SW480 (cell line): ENCODE results near the gene SPTLC3.

ENCODE experiments used
- DNase-seq: peaks from one replicate; pipeline ENCODE4 v3.0.0-alpha.2; 2016; ENCODE audit warnings: low spot score

The SPTLC3 gene

DNA sequence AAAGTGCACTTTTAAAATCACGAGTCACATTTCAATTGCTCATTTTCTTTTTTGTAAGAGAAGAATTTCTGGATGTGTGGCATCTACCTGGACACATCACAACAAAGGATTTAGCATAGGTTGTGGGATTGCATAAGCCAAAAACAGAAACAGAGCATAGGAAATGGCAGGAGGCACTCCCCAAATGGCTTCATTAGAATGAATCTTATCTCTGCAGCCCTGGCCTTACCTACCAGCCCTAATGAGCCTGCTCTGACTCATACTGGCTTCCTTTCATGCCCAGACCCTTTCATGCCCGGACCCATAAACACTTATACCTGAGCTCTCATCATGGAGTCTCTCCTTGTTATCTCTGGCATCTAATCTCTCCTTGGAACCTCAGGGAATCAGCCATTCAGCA lies 23.9 kb upstream of the SPTLC3 start:
- peak; percentile 59 for DNase-seq

DNA sequence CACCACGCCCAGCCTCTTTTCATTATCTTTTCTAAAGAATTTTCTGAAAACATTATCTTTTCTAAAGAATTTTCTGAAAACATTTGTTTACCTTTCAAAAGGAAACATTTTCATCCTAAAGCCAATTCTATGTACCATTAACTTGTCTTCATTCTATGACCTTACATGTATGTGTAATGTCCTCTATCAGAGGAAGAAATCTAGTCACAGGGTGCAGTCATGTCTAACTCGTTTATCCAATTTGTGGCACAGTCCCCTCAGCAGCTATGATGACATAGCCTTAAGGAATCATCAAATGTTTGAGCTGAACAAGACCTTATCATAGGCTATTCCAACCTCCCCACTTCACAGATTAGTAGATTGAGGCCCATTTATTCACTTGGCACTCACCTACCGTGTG lies 21.5 kb upstream of the SPTLC3 start:
- DNase-seq: no peak

DNA sequence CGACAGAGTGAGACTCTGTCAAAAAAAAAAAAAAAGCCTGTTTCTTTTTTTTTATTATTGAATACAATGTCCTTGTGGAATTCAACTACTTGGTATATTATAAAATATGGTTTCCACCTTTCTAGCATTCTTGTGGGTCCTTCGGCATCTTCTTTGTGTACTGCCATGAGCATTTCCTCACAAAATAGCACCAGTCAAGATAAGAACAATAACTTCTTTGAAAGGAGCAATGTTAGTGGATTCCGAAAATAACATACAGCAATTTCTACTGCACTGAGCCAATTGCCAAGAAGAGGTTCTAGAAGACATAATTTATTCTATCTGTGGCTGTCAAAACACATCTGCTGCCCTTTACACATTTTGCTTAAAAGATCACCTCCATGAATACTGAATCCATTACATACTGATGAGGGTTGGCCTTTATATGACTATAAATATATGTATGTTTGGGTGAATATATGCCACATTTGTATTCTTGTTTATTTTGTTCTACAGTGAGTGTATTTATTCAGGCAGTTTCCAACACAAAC lies 19.1 kb upstream of the SPTLC3 start:
- DNase-seq: no peak

DNA sequence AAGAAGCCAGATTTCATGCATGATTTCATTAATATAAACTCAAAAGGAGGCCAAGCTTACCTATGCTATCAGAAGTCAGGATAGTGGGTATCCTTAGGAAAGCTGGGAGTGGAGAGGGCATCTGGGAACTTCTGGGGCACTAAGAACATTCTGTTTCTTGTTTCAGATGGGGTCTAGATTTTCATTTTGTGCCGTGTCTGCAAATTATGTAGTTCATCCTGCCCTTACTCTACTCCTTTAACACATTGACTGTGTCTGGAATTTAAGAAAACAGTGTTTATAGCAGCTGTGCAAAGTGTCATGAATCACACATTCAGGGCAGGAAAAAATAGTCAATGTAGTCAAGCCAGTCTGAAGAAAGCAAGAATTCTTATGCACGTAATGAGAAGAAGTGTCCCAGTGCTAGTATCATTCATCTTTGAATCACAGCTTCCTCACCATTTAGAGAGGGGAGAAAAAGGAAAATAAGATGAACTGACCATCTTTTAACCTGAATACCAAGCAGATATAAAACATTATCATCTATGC lies 11.6 kb upstream of the SPTLC3 start:
- no peak for DNase-seq

DNA sequence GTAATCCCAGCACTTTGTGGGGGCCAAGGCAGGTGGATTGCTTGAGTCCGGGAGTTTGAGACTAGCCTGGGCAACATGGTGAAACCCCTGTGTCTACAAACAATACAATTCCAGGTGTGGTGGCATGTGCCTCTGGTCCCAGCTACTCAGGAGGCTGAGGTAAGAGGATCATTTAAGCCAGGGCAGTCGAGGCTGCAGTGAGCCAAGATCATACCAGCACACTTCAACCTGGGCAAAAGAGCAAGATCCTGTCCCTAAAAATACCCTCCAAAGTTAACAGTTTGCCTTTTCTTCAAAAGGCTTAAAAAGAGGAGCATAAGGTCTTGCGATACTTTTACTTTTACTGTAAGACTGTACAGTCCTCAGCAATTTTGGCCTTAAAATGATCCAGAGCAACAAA lies 10.7 kb upstream of the SPTLC3 start:
- DNase-seq: no peak

DNA sequence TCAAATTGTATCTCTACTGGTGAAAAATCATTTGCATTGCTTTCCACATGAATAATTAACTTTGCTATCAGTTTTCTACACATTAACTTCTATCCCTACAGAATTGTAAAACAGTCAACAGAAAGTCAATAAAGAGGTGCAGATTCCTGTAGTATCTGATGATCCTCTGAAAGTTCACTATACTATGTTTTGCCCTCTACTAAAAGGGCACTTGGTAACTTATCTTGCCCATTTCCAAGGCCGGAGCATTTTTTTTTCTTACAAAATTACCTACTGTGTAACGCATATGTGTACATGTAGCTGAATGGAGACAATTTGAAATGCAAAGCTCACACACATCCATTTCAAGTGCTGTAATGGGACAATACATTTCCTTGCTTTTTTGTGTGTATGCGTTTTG lies 9.6 kb upstream of the SPTLC3 start:
- DNase-seq: no peak

DNA sequence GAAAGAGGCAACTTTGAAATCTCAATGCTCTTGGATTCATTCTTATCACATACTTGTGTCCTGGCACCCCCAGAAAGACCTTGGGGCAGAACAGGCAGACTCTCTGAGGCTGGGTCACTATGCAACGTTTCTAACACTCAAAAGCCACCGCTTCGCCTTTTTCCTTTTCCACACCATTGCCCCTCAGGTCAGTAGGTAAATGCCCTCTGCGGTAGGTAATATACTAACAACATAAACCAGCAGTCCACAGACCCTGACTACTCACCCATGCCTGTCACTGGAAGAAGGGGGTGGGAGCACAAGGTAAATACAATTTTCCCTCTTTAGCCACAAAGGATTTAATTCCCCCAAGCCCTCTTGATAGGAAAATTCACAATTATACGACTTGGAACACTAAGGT lies 6.5 kb upstream of the SPTLC3 start:
- no peak for DNase-seq

DNA sequence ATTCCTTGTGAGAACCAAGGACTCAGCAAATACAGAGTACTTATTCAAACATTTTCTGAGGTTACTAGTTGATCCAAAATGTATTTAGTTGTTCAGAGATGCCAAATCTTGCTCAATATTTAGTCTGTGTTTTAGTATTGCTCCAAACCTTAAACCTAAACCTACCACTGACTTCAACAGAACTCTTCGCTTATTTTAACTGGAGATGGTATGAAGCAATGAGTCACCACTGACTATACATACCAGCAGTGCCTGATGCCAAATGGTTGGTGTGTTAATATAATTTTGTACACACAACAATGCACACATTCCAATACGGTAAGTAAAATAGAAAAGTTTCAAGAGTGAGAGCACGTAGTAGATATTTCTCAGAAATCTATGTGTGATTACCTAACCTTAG lies 1.9 kb upstream of the SPTLC3 start:
- no peak for DNase-seq

DNA sequence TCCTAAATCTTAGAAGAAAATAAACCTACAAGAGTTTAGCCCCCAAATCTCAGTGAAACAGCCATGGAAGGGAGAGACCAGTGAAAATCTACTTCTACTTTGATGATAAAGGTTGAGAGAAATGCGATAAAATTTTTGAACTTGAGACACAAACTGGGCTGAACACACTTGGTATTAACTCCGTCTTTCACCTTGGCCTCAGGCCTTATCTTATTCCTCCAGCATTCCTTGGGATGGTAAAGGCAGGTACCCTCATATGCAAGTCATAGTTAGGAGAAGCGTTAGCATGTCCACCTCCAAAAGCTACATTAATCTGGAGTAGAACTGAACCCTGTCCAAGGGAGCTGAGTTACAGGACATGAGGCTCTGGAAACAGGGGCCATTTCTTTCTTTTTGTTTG lies 1.2 kb upstream of the SPTLC3 start:
- no peak for DNase-seq

DNA sequence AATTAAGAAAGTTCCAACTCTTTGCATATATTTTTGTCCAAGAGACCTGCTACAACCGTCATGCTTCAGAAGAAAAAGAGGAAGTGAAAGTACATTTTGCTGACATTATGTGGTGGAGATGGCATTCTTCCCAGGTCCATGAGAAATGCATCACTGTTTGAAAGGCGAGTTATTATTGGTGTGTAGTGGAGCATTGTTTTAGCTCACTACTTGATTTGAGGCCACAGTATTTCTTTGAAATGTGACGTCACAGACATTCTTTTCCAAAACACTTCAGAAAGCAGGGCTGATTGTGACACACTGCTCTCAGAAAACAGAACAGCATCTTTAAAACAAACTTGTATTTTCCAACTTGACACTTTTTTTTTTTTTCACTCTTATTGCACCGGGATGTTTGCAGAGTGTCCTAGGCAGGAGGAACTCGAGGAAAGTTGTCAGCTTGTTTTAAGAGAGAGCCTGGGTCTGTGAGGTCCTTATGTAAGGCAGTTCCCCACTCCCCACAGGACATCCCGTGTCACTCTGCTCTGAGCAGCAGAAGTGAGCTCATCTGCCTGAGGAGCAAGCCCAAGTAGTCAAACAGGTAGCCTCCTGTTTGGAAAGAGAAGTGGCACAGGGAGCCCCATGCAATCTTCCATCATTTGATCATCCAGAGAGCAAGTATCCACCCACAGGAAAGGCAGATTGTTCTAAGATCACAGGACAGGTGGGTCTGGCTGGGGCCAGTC lies 1.1 kb downstream of the SPTLC3 start:
- DNase-seq: peak; percentile 54

DNA sequence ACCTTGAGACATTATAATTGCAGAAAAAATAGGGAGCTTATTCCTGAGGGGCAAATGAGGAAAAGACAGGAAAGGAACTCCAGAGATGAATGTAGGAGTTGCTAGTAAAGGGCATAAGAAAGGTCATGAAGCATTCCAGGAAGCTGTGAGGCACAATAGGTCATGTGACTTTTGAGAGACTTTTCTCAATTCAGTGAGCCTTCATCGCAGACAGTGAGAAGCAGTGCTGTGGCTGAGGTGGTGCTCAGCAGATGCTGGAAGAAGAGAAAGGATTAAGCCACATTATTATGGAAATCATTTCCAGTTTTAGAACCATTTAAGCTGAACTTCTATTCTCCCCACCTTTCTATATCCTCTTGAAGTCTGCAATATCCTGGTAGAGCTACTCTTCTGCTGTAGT lies 4.1 kb downstream of the SPTLC3 start:
- DNase-seq: no peak

DNA sequence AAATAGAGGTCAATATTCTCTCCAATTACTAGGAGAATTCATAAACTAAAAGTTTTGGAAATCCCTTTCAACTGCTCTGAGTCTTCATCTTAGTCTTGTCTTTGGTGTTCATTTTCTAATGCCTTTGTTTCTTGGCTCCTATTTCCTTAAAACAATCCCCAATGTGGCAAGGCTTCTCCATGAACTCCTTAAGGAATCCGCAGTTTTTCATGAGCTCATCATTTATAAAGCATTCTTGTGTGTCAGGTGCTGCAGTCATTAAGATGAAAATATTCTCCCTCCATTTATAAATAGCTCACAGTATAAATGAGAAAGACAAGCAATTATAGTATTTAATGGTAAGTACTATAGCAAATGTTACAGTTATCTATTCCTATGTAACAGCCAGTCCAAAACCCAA lies 4.6 kb downstream of the SPTLC3 start:
- no peak for DNase-seq

DNA sequence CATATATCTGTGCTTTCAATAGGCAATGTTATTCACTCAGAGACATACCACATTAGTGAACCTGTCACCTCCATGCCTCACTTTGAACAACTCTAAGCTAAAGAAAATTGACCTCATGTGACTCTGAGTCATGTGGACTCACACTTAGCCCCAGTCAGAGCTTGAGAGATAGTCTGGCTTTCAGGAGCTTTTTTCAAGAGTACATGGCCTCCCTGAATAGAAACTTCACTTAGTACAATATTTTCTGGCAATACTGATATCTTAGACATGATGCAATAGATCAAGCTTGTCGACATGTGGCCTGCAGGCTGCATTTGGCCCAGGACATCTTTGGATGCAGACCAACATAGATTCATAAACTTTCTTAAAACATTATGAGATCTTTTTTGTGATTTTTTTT lies 8.5 kb downstream of the SPTLC3 start:
- no peak for DNase-seq

DNA sequence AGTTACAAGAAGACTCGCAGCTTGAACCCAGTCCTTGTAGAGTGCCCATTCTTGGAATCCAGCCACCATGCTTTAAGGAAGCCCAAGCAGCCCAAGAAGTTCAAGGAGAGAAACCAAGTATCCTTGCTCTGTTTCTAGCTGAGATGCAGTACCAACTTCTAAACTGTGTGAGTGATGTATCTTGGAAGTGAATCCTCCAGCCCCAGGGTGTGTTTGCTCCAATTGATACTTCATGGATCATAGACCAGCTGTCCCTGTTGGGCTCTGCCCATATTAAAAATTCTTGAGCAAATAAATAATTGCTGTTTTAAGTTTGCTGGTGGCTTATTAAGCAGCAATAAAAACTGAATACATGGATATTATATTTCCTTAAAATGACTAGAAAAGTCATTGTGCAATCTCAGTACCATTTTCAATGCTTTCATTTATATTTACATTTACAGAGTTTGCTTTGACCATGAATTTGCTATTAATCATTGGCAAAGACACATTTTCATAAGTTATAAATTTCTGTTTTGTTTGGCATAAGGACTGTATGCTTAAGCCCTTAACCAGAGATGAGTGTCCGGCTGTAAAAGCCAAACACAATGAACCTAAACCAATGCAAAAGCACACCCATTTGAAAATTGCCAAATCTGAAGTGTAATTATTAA lies 9.2 kb downstream of the SPTLC3 start:
- DNase-seq: no peak

DNA sequence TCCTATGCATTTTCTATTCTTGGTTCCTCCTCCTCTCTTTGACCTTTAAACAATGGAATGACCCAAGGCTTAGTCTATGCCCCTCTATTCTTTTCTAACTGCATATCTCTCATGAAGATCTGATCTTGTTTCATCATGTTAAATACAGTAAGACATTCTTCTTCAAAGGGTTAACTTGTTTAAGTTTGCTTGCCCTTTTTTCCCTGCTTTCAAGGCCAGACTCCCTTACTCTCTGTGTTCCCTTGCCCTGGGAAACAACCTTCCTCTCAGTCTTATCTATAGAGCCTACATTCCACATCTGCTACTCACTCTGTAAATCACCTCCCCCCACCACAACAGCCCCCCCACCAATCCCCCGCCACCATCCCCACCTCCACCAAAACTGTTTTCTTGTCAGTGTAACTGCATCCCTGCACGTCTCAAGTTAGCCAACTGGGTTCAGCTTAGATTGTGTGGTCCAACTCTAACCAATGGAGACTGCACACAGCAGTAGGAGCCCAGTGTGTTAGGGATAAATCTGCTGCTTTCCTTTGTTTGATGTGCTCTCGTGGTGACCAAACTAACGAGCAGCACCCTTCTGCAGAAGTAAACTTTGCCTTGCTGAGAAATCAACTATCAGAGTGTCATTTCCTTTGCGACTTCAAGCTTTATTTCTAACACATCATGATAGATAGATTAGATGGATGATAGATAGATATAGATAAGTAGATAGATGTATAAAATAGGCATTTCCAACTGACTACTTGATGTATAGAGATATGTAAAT lies 12.6 kb downstream of the SPTLC3 start:
- DNase-seq: no peak

DNA sequence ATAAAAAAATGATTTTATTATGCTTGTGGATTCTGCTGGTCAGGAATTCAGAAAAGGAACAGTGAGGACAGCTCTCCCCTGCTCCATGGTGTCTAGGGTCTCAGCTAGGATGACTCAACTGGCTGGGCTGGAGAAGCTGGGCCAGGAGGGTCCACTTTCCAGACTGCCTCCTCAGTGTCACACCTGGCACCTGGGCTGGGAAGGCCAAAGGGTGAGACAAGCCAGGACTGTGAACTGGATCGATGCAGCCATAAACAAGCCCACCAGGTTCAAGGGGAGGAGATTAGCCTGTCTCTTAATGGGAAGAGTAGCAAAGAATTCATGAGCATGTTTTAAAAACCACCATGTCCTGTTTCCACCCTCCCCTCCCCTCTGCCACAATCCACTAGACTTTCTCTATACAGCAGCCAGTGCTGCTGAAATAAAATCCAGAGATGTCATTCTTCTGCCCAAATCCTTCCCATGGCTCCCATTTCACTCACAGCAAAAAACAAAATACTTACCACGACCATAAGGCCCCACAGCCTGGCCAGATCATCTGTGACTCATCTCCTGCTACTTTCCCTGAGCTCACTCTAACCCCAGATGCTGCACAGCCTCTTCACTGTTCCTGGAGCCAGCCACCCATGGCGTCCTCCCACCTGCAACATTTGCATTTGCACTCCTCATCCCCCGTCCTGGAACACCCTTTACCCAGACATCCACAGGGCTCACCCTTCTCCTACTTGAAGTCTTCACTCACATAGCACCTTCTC lies 13.8 kb downstream of the SPTLC3 start:
- DNase-seq: peak; percentile 15

DNA sequence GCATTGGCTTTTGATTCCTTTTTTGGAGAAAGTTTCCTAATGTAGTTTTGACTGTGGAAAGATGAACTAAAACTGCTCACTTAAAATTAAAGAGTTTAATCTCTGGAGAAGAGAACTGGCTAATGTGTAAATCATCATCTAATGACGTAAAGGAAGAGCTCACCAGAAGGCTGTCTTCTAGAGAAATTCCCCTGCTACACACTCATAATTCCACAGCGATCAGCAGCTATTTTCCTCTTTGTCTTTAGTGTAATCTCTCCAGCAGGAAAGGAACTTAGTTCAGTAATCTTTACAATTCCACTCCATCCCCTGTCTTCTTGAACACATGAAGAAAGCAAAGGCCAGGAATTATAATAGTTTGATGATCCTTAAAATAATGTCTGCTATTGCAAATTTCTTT lies 15.8 kb downstream of the SPTLC3 start:
- DNase-seq: no peak

DNA sequence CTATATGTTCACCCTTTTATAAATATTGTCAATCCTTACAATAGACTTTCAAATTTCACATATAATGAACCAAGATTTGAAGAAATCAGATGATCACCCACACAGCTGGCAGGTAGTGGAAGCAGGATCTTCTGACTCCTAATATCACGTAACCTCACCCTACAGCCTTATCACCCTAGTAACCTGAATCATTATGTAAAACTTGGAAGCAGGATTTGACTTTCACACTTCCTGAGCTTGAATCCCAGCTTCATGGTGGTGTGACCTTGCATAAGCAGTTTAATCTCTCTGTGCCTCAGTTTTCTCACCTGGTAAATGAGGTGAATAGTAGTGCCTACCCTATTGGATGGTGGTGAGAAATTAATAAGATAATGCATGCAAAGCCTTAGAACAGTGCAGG lies 16.4 kb downstream of the SPTLC3 start:
- DNase-seq: no peak

DNA sequence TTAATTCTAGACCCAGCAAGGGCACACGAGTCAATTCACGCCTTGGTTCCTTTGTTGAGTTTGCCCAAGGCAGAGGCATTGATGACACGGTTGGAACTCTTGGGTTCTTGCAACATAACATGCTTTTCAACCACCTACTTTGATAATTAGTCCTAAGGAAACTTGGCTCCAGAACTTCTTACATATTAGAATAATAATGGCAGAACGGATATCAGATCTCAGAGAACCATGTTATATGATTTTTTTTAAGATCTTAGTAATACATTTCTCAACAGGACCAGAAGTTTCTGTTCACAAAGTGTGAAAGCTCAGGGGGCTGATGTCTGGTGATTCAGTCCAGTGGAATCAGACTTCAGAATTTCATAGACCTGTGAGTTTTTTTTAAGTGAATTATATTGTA lies 19.2 kb downstream of the SPTLC3 start:
- DNase-seq: no peak

DNA sequence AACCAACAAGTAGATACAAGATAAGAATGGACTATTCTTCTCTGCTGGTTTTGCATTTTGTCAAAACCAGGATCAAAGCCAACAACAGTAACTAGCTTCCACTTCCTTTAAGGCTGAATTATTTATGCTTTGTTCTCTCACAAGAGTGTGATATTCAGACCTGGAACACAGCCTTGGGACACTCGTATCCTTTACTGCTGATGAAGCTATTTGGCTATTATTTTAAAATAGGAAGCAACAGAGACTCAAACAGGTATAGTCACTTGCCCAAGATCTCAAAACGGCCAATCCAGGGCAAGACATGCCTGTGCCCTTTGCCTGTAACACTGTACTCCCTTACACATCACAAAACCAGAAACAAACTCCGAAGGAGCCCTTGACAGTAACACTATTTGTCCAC lies 19.9 kb downstream of the SPTLC3 start:
- DNase-seq: no peak

DNA sequence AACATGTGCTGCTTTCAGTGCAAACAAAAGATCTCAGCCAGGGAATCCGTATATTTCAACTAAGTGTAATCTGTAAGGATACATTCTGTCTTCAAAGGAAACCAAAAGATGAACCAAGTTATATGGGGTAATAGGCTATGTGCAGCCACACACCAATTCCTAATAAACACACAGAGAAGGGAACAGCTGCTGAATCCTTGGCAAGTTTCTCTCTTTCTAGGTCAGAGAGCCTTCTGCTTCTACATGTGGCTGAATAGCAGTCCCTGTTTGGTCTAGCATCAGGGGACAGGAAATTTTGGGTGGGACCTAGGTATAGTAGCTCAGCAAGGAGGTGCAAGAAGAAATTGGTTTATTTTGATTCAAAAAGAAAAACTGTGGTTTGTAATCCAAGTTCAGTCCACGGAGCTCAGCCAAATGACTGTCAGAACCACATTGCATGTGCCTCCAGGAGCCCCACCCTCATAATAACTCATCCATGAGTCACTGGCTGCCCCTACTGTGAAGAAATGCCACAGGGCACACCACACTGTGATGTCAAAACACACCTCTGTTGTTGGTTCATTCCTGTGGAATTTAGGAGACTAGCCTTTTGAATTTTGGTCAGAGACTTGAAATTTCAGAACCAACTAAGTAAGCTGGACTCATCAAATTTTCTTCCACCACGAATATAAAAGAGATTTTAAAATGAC lies 21.1 kb downstream of the SPTLC3 start:
- peak; percentile 95 for DNase-seq

DNA sequence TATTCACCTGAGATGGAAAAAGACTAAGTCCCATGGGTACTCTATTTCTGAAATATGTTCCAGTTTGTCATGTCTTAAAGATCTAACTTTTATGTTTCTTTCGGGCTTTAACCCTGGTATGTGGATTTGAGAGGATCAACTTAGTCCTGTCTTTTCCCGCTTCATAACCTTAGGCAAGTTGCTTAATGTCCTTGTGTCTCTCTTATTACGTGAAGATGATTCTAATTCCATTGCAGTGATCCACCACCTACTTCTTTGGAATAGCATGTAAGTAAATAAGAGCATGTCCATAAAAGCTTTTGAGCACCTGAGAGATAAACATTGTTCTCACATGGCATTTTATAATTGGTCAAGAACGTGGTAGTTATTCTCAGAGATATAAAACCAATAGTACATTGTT lies 23.0 kb downstream of the SPTLC3 start:
- no peak for DNase-seq
